HG03565 (cell line): ENCODE results near the gene SUSD6.
"Not testable (repeated sequence)": the region's sequence is repeated elsewhere in the genome, so short reads cannot be mapped to it uniquely, and the experiment has no call there.

Experiments used
- ATAC-seq: cut with Tn5 transposase; IDR thresholded peaks from one replicate; pipeline ENCODE4 v1.9.1; 2021; ENCODE audit warnings: mild to moderate bottlenecking, moderate library complexity; ENCODE audit not compliant: unreplicated experiment

SUSD6 gene

GRCh38 chr14:69587389-69587788 is 24.0 kb upstream of the SUSD6 start:
- no peak for ATAC-seq

DNA sequence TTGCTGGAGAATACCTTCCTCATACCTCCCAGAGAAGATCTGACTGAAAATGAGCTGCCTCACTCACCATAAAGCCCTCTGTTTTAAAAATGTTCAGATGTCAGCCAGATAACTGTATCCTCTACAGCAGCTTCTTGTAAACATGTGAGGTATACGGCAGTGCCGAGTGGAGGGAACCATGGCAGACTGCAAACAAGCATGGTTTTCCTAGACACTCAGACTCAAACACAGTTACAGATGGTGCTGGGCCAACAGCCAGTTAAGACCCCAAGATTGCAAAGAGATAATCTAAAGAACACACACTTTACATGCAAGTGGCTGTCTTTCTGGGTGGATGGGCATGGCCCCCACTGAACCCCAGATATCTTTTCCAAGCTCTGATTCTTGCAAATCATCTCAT is 20.1 kb upstream of the SUSD6 start:
- no peak for ATAC-seq

DNA sequence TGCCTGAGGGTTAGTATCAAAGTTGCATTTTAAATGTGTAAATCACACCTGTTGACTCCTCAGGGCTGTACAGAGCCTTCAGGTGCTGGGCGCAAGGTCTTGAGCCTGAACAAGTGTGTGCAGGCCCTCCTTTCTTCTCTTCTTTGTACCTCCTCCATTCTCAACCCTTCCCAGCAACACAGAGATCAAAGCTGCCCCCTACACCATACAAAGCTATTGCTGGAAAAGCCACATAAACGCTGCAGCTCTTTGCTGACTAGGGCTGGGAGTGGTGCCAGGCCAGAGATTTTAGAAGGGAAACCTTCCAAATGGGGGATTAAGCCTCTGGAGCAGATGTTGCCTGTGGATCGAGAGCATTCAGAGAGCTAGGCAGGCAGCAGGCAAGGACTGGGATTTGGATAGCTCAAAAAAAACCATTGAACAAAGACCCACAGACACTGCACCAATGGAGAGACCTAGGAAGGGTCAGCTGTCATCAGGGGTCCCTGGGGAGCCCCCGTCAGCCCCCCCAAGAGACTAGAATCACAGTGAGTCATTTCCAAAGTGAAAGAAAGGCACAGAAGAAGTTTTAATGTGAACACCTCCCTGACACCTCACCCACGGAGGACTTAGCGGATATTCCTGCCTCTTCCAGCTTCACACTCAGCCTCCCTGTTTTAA is 18.2 kb upstream of the SUSD6 start:
- no peak for ATAC-seq

DNA sequence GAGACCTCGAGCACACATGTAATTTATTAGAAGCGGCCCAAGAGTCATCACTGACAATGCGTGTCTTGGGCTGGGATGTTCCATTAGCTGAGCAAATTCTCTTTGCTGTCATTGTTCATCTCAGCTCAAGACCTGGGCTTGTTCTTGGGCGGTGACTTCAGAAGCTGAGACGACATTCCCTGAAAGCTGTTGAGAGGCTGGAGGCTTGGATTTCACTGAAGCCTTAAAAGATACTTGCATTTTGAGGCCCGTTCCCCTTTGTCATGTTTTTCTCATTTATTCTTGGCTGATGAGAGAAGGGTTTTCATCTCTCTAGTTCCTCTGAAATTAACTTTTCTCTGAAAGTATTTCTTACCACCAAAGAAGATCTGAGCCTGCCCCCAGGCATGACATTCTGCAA is 16.6 kb upstream of the SUSD6 start:
- no peak for ATAC-seq

GRCh38 chr14:69595336-69595735 is 16.1 kb upstream of the SUSD6 start:
- ATAC-seq, result no peak

DNA sequence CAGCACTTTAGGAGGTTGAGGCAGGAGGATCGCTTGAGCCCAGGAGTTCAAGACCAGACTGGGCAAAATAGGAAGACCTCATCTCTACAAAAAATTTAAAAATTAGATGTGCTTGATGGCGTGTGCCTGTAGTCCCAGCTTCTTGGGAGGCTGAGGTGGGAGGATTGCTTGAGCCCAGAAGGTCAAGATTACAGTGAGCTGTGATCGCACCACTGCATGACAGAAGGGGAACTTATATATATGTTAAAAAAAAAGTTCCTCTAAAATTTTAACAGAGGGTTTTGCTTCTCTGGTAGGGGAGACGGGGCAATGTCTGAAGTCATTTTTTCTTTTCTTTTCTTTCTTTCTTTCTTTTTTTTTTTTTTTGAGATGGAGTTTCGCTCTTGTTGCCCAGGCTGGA is 12.0 kb upstream of the SUSD6 start:
- not testable (repeated sequence) for ATAC-seq

- ATAC-seq, result no peak
These were observed 11.0 kb upstream of the SUSD6 start for GRCh38 chr14:69600304-69600891.

DNA sequence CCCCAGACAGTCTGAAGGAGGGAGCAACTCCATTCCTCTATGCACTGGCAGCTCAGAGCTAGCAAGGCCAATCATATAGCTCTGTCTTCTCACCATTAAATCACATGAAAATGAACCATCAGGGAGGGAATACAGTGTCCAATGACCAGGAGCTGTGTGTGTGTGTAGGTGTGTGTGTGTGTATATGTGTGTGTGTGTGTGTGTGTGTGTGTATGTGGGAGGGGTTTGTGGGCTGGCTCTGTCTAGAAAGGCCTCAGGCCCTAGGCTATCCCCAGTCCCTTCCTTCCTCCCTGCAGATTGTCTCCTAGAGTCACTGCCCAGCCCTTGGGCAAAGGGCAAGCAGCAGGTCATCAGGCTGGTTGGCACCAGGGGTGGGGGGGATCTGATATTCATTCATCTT is 5.7 kb upstream of the SUSD6 start:
- no peak for ATAC-seq

GRCh38 chr14:69606258-69607184 is 4.9 kb upstream of the SUSD6 start:
- no peak for ATAC-seq

- ATAC-seq, result no peak
These were observed 1.1 kb upstream of the SUSD6 start for GRCh38 chr14:69610020-69610873.

DNA sequence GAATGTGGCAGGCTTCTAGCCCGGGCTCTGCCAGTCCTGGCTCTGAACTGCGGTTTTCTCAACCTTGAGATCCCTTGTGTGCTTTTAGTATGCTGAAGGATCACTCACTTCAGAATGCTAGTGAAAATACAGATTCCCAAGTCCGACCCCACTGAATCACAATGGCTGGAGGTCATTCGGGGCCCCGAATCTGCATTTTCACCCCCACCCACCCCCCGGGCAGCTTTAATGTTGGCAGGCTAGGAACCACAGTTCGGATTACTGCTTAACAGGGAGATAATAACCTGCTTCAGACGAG is 573 bp upstream of the SUSD6 start:
- ATAC-seq, result no peak

DNA sequence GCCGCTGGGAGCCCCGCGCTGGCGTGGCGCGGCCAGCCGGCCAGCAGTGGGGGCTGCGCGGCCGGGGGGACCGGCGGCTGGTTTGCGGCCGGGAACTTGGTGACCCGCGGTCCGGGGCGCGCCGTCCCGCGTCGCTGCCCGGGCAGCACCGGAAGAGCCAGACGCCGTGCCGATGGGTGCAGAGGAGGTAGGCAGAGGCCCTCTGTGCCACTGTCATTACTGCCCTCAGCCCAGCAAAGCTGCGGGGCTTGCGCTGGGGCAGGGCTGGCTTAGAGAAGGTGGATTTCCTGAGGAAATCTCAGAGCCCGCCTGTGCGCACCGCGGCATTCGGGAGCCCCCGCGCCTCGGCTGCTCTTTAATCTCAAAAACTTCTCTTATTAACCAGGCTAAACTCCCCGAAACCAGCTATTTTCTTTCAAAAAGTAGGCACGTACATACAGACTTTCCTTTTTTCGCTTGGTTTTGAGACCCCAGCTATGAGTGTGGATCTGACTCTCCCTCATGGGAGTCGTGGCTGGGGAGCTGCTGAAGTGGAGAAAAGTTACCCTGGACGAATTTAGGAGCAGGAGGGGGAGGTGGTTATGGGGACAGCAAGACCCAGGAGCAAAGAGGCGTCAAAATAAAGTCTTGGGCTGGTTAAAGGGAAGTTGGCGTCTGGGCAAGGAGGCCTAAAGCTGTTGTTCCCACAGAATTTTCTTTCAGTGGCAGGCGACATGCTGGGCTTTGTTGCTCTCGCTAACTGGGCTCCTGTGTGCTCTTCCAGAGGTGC is 802 bp downstream of the SUSD6 start:
- ATAC-seq, result no peak

DNA sequence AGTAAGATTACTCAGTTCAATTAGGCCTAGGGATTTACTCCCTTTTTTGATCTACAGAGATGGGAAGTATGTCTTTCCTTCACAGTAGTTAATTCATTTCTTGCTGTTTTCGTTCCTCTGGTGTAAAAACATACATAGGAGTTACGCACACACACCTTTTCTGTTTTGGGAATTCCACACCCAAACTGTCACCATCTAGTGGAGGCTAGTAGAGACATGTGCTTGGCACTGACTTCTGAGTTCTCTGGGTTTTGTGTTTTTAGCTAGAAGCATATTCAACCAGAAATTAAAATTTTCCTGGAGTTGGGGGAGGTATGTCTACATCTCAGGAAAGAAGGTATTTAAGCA is 1.4 kb downstream of the SUSD6 start:
- ATAC-seq, result no peak

DNA sequence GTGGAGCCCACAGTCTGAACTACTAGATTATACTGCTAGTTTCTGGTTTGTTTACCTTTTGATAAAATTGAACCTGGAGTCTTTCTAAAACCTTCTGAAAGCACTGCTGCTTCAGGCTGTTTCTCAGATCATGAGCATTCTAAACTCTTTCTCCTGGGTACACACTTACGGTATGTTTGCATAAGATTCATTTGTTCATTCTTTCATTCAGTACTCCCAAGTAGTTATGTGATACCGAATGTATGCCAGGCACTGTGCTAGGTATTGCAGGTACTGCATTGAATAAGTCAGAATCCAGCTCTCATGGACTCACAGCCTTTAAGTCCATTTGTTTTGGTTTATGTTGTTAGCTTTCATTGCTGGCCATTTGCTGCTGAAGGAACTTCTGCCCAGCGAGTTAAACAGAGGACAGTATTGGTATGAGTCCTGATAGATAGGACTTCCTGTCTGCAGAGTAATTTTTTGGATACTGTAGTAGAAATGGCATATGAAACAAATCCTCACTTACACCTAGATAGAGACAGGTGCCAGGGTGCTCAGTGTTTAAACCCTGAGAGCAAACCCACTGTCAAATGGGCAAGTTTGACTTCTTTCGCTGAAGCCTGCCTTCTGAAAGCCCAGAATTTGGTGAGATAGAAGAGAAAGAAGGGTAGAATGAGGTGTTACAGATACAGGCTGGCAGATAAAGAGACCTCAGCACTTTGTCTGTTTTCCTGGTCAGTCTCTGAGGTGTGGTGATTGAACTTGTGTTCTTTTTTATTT is 2.1 kb downstream of the SUSD6 start:
- ATAC-seq, result no peak

DNA sequence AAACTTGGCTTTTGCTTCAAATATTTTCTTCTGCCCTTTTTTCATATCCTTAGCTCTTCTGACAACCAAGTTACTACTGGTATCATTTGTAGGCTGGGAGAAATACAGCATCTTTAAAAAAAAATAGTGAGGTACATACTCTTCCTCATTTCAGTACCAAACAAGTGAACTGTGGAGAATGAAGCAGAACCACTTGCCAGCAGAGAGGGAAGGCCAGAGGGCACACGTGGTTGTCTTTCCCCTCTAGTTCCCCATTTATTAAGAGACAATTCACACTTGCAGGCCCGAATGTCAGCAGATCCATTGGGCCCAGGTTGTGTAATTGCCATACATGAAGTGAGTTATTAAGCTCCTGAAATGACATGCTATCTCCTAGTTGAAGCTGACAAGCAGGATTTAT is 3.2 kb downstream of the SUSD6 start:
- no peak for ATAC-seq

DNA sequence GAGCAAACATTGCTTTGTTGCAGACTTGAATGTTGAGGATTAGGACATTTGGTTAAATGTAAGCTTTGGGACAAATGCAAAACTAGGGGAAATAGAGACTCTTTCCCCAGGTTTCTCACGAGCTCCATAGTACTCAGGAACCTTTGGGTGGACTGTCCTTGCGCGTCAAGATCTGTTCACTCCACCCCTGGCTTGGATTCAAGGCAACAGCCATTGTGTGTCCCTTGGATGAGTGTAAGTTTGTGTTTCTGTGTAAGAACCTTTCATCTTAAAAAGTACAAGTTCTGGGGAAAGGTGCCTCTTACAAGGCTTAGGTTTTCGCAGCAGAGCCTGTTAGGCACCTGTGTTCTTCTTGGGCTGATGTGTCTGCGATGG is 3.7 kb downstream of the SUSD6 start:
- ATAC-seq, result no peak

DNA sequence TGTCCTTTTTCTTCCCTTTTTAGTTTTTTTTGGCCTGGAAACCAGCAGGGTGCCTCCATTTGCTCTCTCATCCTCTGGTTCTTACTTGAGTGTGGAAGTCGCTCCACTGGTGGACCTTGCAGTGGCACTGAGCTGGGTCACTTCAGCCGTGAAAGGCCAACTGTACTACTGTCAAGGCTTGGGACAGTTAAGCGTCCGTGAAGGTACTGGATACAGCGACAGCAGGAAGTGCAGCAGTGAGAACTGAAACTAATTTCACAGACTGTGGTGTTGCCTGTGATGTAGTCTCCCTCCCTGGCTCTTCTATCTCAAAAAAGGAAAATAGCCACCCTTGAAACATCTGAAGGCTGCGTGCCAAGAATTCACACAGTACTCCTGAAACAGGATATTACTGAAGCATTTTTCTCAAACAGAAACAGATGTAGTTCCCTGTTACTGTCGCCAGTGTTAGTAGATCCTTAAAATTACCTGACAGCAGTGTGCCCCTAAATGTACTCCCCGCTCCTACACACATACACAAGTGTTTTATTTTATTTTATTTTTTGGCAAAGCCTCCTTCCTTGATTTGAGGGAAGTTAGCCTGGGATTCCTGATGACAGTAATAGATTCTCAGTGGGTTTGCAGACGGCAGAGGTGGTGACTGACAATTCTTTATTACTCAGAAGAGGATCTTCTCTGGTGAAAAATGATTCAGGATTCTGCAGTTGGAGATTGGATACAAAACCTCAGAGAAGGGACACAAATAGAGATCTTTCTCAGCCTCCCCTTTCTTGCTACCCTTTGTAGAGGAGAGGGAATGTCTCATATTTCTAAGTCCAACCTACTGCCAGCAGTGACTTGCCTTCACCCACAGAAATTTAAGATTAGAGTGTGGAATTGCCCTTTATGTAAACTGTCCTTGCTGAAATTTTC is 4.4 kb downstream of the SUSD6 start:
- peak; percentile 52 for ATAC-seq

- ATAC-seq, result no peak
These were observed 5.0 kb downstream of the SUSD6 start for GRCh38 chr14:69616408-69616773.

DNA sequence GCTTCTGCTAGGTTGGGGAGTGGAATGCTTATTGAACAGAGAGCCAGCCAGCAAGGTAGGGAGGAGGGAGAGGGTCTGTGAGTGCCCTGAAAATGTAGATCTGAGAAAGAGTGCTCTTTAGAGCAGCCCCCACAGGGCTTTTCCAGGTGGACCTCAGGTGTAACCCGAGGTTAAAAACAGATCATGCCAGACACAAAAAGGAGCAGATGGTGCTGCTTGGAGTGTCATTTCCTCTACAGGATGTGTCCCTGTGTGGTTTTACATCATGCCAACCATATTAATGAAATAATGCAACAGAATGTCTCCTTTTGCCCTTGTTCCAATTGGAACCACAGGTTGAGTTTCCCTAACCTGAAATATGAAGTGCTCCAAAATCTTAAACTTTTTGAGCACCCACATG is 6.4 kb downstream of the SUSD6 start:
- no peak for ATAC-seq
